ENCODE measurements around the gene PER3.

GRCh38 chr1:7811476-7811875 is 27.4 kb downstream of the PER3 start:
- TF ChIP-seq CTCF (optimal IDR thresholded peaks at IDR 0.05 in 1 of 3, IDR thresholded peaks at IDR 0.05 in 1 of 3, conservative IDR thresholded peaks at IDR 0.05 in 1 of 3; ENCODE audit: extremely low read depth in 1 of 3, insufficient read depth in 2 of 3, low read length in 3 of 3) (no peak), EZH2 (IDR thresholded peaks at IDR 0.05; ENCODE audit: low read length) (no peak)
